ENCODE measurements around the gene NUDT13.
"Not testable (repeated sequence)": the region's sequence is repeated elsewhere in the genome, so short reads cannot be mapped to it uniquely, and the experiment has no call there.

Gene NUDT13

GRCh38 chr10:73136627-73137026 lies 26.4 kb downstream of the NUDT13 start:
- Histone ChIP-seq H3K4ac (ENCODE audit: low read depth, low read length) (no peak overlapping the region), H2BK5ac (ENCODE audit: low read length) (no peak overlapping the region), H2BK120ac (ENCODE audit: low read depth, low read length) (no peak overlapping the region), H3K23ac (ENCODE audit: low read length) (no peak overlapping the region), H2BK15ac (replicated peaks; ENCODE audit: low read depth) (no peak overlapping the region), H3K36me3 (ENCODE audit: control insufficient read depth, insufficient read depth, low read length) (peaks cover 6% of the 10 kb centered on the region), H3K9ac (ENCODE audit: low read length) (no peak overlapping the region), H3K18ac (ENCODE audit: low read length) (no peak overlapping the region), H3K79me2 (ENCODE audit: control insufficient read depth, insufficient read depth, low read length) (no peaks in the 10 kb centered on the region), H3K79me1 (ENCODE audit: low read length) (no peaks in the 10 kb centered on the region), H3K27ac (ENCODE audit: low read depth, low read length) (no peak overlapping the region), H4K5ac (ENCODE audit: low read length) (no peak overlapping the region), H3K4me2 (ENCODE audit: low read length) (no peak overlapping the region), H4K8ac (ENCODE audit: low read depth, low read length) (no peak overlapping the region), H2AK5ac (ENCODE audit: low read length) (no peak overlapping the region), H3K4me3 (ENCODE audit: low read length) (no peak overlapping the region), H3K4me1 (ENCODE audit: control insufficient read depth, low read depth, low read length) (no peaks in the 10 kb centered on the region), H3K56ac (ENCODE audit: low read length) (no peak overlapping the region), H3K27me3 (ENCODE audit: insufficient read depth, low read length, poor library complexity) (no peaks in the 10 kb centered on the region)
- DNase-seq = no peak
- WGBS (ENCODE audit: extremely low coverage, insufficient coverage, low lambda C conversion rate) = no CpG with 5 or more reads among the region's 2 CpGs

- WGBS (ENCODE audit: extremely low coverage, insufficient coverage, low lambda C conversion rate) = no CpG with 5 or more reads among the region's 2 CpGs
- no peaks in the 10 kb centered on the region for H3K4me1 ChIP-seq (ENCODE audit: control insufficient read depth, low read depth, low read length)
- no peak overlapping the region for H3K4ac ChIP-seq (ENCODE audit: low read depth, low read length)
- no peak overlapping the region for H3K9ac ChIP-seq (ENCODE audit: low read length)
- no peak overlapping the region for H2BK120ac ChIP-seq (ENCODE audit: low read depth, low read length)
- no peak overlapping the region for H3K18ac ChIP-seq (ENCODE audit: low read length)
- H3K79me2 ChIP-seq (ENCODE audit: control insufficient read depth, insufficient read depth, low read length) = no peaks in the 10 kb centered on the region
- H3K79me1 ChIP-seq (ENCODE audit: low read length) = no peaks in the 10 kb centered on the region
- H2AK5ac ChIP-seq (ENCODE audit: low read length) = no peak overlapping the region
- DNase-seq = no peak
- no peak overlapping the region for H2BK15ac ChIP-seq (replicated peaks; ENCODE audit: low read depth)
- no peak overlapping the region for H2BK5ac ChIP-seq (ENCODE audit: low read length)
- H3K27ac ChIP-seq (ENCODE audit: low read depth, low read length) = no peak overlapping the region
- no peaks in the 10 kb centered on the region for H3K27me3 ChIP-seq (ENCODE audit: insufficient read depth, low read length, poor library complexity)
- no peak overlapping the region for H3K4me2 ChIP-seq (ENCODE audit: low read length)
- no peak overlapping the region for H3K56ac ChIP-seq (ENCODE audit: low read length)
- no peak overlapping the region for H4K5ac ChIP-seq (ENCODE audit: low read length)
- no peak overlapping the region for H4K8ac ChIP-seq (ENCODE audit: low read depth, low read length)
- no peak overlapping the region for H3K4me3 ChIP-seq (ENCODE audit: low read length)
- H3K23ac ChIP-seq (ENCODE audit: low read length) = no peak overlapping the region
- no peaks in the 10 kb centered on the region for H3K36me3 ChIP-seq (ENCODE audit: control insufficient read depth, insufficient read depth, low read length)
Observed at GRCh38 chr10:73139251-73139650, 29.0 kb downstream of the NUDT13 start.

GRCh38 chr10:73141603-73142002 lies 31.3 kb downstream of the NUDT13 start:
- Histone ChIP-seq H4K8ac (ENCODE audit: low read depth, low read length) (no peak overlapping the region), H2AK5ac (ENCODE audit: low read length) (no peak overlapping the region), H3K79me2 (ENCODE audit: control insufficient read depth, insufficient read depth, low read length) (no peaks in the 10 kb centered on the region), H3K79me1 (ENCODE audit: low read length) (no peaks in the 10 kb centered on the region), H3K27me3 (ENCODE audit: insufficient read depth, low read length, poor library complexity) (no peaks in the 10 kb centered on the region), H3K9ac (ENCODE audit: low read length) (no peak overlapping the region), H3K4ac (ENCODE audit: low read depth, low read length) (no peak overlapping the region), H4K5ac (ENCODE audit: low read length) (no peak overlapping the region), H3K4me1 (ENCODE audit: control insufficient read depth, low read depth, low read length) (no peaks in the 10 kb centered on the region), H3K56ac (ENCODE audit: low read length) (no peak overlapping the region), H3K4me3 (ENCODE audit: low read length) (no peak overlapping the region), H3K18ac (ENCODE audit: low read length) (no peak overlapping the region), H3K27ac (ENCODE audit: low read depth, low read length) (no peak overlapping the region), H3K36me3 (ENCODE audit: control insufficient read depth, insufficient read depth, low read length) (no peaks in the 10 kb centered on the region), H2BK120ac (ENCODE audit: low read depth, low read length) (no peak overlapping the region), H3K4me2 (ENCODE audit: low read length) (no peak overlapping the region), H2BK15ac (replicated peaks; ENCODE audit: low read depth) (no peak overlapping the region), H2BK5ac (ENCODE audit: low read length) (no peak overlapping the region), H3K23ac (ENCODE audit: low read length) (no peak overlapping the region)
- no peak for DNase-seq
- no CpG with 5 or more reads among the region's 3 CpGs for WGBS (ENCODE audit: extremely low coverage, insufficient coverage, low lambda C conversion rate)

GRCh38 chr10:73150633-73151413 lies 40.6 kb downstream of the NUDT13 start:
- WGBS (ENCODE audit: extremely low coverage, insufficient coverage, low lambda C conversion rate) = no CpG with 5 or more reads among the region's 8 CpGs
- H3K4me1 ChIP-seq (ENCODE audit: control insufficient read depth, low read depth, low read length) = not testable (repeated sequence)

GRCh38 chr10:73152009-73152408 lies 41.8 kb downstream of the NUDT13 start:
- Histone ChIP-seq H3K9ac (ENCODE audit: low read length) (no peak overlapping the region), H2BK120ac (ENCODE audit: low read depth, low read length) (no peak overlapping the region), H3K4me2 (ENCODE audit: low read length) (no peak overlapping the region), H3K56ac (ENCODE audit: low read length) (no peak overlapping the region), H4K5ac (ENCODE audit: low read length) (no peak overlapping the region), H3K36me3 (ENCODE audit: control insufficient read depth, insufficient read depth, low read length) (no peaks in the 10 kb centered on the region), H3K79me1 (ENCODE audit: low read length) (no peaks in the 10 kb centered on the region), H4K8ac (ENCODE audit: low read depth, low read length) (no peak overlapping the region), H2BK15ac (replicated peaks; ENCODE audit: low read depth) (no peak overlapping the region), H3K4ac (ENCODE audit: low read depth, low read length) (no peak overlapping the region), H2BK5ac (ENCODE audit: low read length) (no peak overlapping the region), H3K27me3 (ENCODE audit: insufficient read depth, low read length, poor library complexity) (no peaks in the 10 kb centered on the region), H3K4me1 (ENCODE audit: control insufficient read depth, low read depth, low read length) (no peaks in the 10 kb centered on the region), H3K18ac (ENCODE audit: low read length) (no peak overlapping the region), H3K27ac (ENCODE audit: low read depth, low read length) (no peak overlapping the region), H3K4me3 (ENCODE audit: low read length) (no peak overlapping the region), H2AK5ac (ENCODE audit: low read length) (no peak overlapping the region), H3K23ac (ENCODE audit: low read length) (no peak overlapping the region), H3K79me2 (ENCODE audit: control insufficient read depth, insufficient read depth, low read length) (no peaks in the 10 kb centered on the region)
- DNase-seq = no peak
- WGBS (ENCODE audit: extremely low coverage, insufficient coverage, low lambda C conversion rate) = no CpG with 5 or more reads among the region's 3 CpGs

More at GRCh38 chr10:73150633-73151413, 40.6 kb downstream of the NUDT13 start:
- not testable (repeated sequence) for H3K9ac ChIP-seq (ENCODE audit: low read length); H3K4me2 ChIP-seq (ENCODE audit: low read length); H4K5ac ChIP-seq (ENCODE audit: low read length); H3K56ac ChIP-seq (ENCODE audit: low read length); H3K23ac ChIP-seq (ENCODE audit: low read length); H2BK15ac ChIP-seq (replicated peaks; ENCODE audit: low read depth); H3K4me3 ChIP-seq (ENCODE audit: low read length); H3K4ac ChIP-seq (ENCODE audit: low read depth, low read length); H3K36me3 ChIP-seq (ENCODE audit: control insufficient read depth, insufficient read depth, low read length); H2AK5ac ChIP-seq (ENCODE audit: low read length); H3K18ac ChIP-seq (ENCODE audit: low read length); H3K27ac ChIP-seq (ENCODE audit: low read depth, low read length); H4K8ac ChIP-seq (ENCODE audit: low read depth, low read length); H3K27me3 ChIP-seq (ENCODE audit: insufficient read depth, low read length, poor library complexity); H2BK120ac ChIP-seq (ENCODE audit: low read depth, low read length); H3K79me2 ChIP-seq (ENCODE audit: control insufficient read depth, insufficient read depth, low read length); DNase-seq; H2BK5ac ChIP-seq (ENCODE audit: low read length); H3K79me1 ChIP-seq (ENCODE audit: low read length)

- no peak overlapping the region for H3K56ac ChIP-seq (ENCODE audit: low read length)
- no peak overlapping the region for H2BK120ac ChIP-seq (ENCODE audit: low read depth, low read length)
- H3K9ac ChIP-seq (ENCODE audit: low read length) = no peak overlapping the region
- no peak overlapping the region for H3K18ac ChIP-seq (ENCODE audit: low read length)
- H4K5ac ChIP-seq (ENCODE audit: low read length) = no peak overlapping the region
- H3K27me3 ChIP-seq (ENCODE audit: insufficient read depth, low read length, poor library complexity) = no peaks in the 10 kb centered on the region
- H3K79me1 ChIP-seq (ENCODE audit: low read length) = no peaks in the 10 kb centered on the region
- no peak overlapping the region for H2BK5ac ChIP-seq (ENCODE audit: low read length)
- no peak for DNase-seq
- no peaks in the 10 kb centered on the region for H3K36me3 ChIP-seq (ENCODE audit: control insufficient read depth, insufficient read depth, low read length)
- no peak overlapping the region for H2AK5ac ChIP-seq (ENCODE audit: low read length)
- no peak overlapping the region for H3K27ac ChIP-seq (ENCODE audit: low read depth, low read length)
- H3K79me2 ChIP-seq (ENCODE audit: control insufficient read depth, insufficient read depth, low read length) = peaks cover 2% of the 10 kb centered on the region
- no peak overlapping the region for H3K4me2 ChIP-seq (ENCODE audit: low read length)
- no peak overlapping the region for H4K8ac ChIP-seq (ENCODE audit: low read depth, low read length)
- H3K23ac ChIP-seq (ENCODE audit: low read length) = no peak overlapping the region
- H3K4me3 ChIP-seq (ENCODE audit: low read length) = no peak overlapping the region
- H2BK15ac ChIP-seq (replicated peaks; ENCODE audit: low read depth) = no peak overlapping the region
- no CpG with 5 or more reads among the region's 3 CpGs for WGBS (ENCODE audit: extremely low coverage, insufficient coverage, low lambda C conversion rate)
- H3K4ac ChIP-seq (ENCODE audit: low read depth, low read length) = no peak overlapping the region
- H3K4me1 ChIP-seq (ENCODE audit: control insufficient read depth, low read depth, low read length) = no peaks in the 10 kb centered on the region
Observed at GRCh38 chr10:73156054-73156453, 45.8 kb downstream of the NUDT13 start.
